Stomach (tissue), 9 donors: ENCODE results near the gene ARL6IP5. TPM values are rescaled to one million over a fixed set of nuclear protein-coding genes. Genes with fewer than 3 reads are reported as not detected.

Experiments used
- DNase-seq, 2 donors: peaks; one replicate each; pipeline versions ENCODE4 v3.0.0 to v3.0.0-alpha.2; 2013 to 2019
- H3K27ac ChIP-seq, 5 donors: fragments of 200-600 bp in 4 of 5; sonication (generic) in 4 of 5; one replicate each; pipeline ENCODE4 v1.5.1; 2013 to 2019; ENCODE audit warnings: mild to moderate bottlenecking in 1 of 5, moderate library complexity in 1 of 5
- H3K27me3 ChIP-seq, 3 donors: fragments of 200-600 bp; sonication (generic); one replicate each; pipeline ENCODE4 v1.5.1; 2017 to 2019; ENCODE audit warnings: mixed run types in 1 of 3
- H3K36me3 ChIP-seq, 4 donors: fragments of 200-600 bp; sonication (generic); 1 replicate in 3 of 4; 2 replicates in 1 of 4; pipeline ENCODE4 v1.5.1; 2016 to 2019
- H3K4me1 ChIP-seq, 4 donors: fragments of 200-600 bp; sonication (generic); one replicate each; pipeline ENCODE4 v1.5.1; 2016 to 2019
- H3K4me3 ChIP-seq, 4 donors: fragments of 200-600 bp; sonication (generic) in 3 of 4; one replicate each; pipeline ENCODE4 v1.5.1; 2016 to 2019; ENCODE audit warnings: mild to moderate bottlenecking in 1 of 4
- H3K9me3 ChIP-seq, 4 donors: fragments of 200-600 bp; sonication (generic); one replicate each; pipeline ENCODE4 v1.5.1; 2016 to 2019
- CTCF ChIP-seq, 7 experiments: fragments of 450-650 bp in 4 of 7; fragments of 200-600 bp in 3 of 7; sonication (generic) in 3 of 7; IDR thresholded peaks; one replicate each; pipeline ENCODE4 v1.5.1; 2016 to 2019; ENCODE audit warnings: antibody characterized with exemption in 7 of 7, control low read depth in 2 of 7, mild to moderate bottlenecking in 1 of 7
- EP300 ChIP-seq: sonication (generic); formaldehyde crosslinking; IDR thresholded peaks from one replicate; pipeline ENCODE4 v1.6.1; 2017; ENCODE audit warnings: antibody characterized with exemption
- POLR2A ChIP-seq, 4 donors: fragments of 450-650 bp; IDR thresholded peaks; one replicate each; pipeline ENCODE4 v1.6.1; 2016; ENCODE audit warnings: antibody characterized with exemption in 4 of 4, control low read depth in 2 of 4, mild to moderate bottlenecking in 1 of 4, moderate library complexity in 1 of 4
- POLR2AphosphoS5 ChIP-seq, 3 donors: sonication (generic); formaldehyde crosslinking; IDR thresholded peaks; one replicate each; pipeline ENCODE4 v1.6.1; 2016; ENCODE audit warnings: antibody characterized with exemption in 3 of 3
- WGBS, 5 donors: extraction: QIAGEN DNeasy Blood & Tissue Kit in 3 of 5; methylation state at CpG; one replicate each; pipeline versions ENCODE4 v1.1.5 to v1.1.7; 2013 to 2018; 5-methylcytosine and 5-hydroxymethylcytosine counted together
- intact Hi-C: fragments of 100-400 bp; cut with DNase I; formaldehyde crosslinking; loops from one replicate; pipeline ENCODE4 v1.15.1; 2023; ENCODE audit warnings: low total_unique reads
- polyA plus RNA-seq, 3 donors: library from polyadenylated mRNA; stranded (reverse); fragments of 200-250 nt; gene quantifications; one replicate each; pipeline ENCODE4 v1.2.3, GENCODE V29; 2013
- total RNA-seq, 5 donors: library from RNA; depleted of rRNA; stranded (reverse); fragments of >200 nt; gene quantifications; one replicate each; pipeline versions ENCODE4 v1.1.0 to v1.2.3, GENCODE V29; 2014 to 2016
- donor health status: healthy with polysubstance abuse.
- donor health status: Bipolar disorder and iron deficiency.
- donor health status: healthy.

Gene ARL6IP5
- total and polyA plus RNA-seq, 8 donors, result 13.4 to 74.2 (median 49.1) TPM

GRCh38 chr3:69118555-69118954 lies 33.8 kb downstream of the ARL6IP5 start:
- no peaks in the 10 kb centered on the region for H3K9me3 ChIP-seq
- intact Hi-C loops, result no loop called here
- DNase-seq, result no peak
- H3K27me3 ChIP-seq, result no peaks in the 10 kb centered on the region
- no peak overlapping the region for H3K4me3 ChIP-seq
- 97 to 98% (median 97%) methylated on average over 12 of the region's 12 CpGs for WGBS, 5 donors
- H3K36me3 ChIP-seq, result no peaks in the 10 kb centered on the region
- H3K4me1 ChIP-seq, result peaks cover 0 to 16% (median 8%) of the 10 kb centered on the region in 4 donors
- H3K27ac ChIP-seq, result no peak overlapping the region
- no peak for TF ChIP-seq EP300

- 90 to 95% (median 92%) methylated on average over 6 of the region's 6 CpGs for WGBS, 5 donors
- TF ChIP-seq EP300, result no peak
- no peak for TF ChIP-seq POLR2AphosphoS5 (IDR thresholded peaks at IDR 0.05)
- no peak overlapping the region for H3K27ac ChIP-seq
- H3K4me3 ChIP-seq, result no peak overlapping the region
- H3K36me3 ChIP-seq, result no peaks in the 10 kb centered on the region
- DNase-seq, result no peak
- intact Hi-C loops, result no loop called here
- peaks cover 0 to 16% (median 8%) of the 10 kb centered on the region in 4 donors for H3K4me1 ChIP-seq
- H3K9me3 ChIP-seq, result no peaks in the 10 kb centered on the region
- H3K27me3 ChIP-seq, result no peaks in the 10 kb centered on the region
These were observed 34.4 kb downstream of the ARL6IP5 start for GRCh38 chr3:69119138-69119537.

GRCh38 chr3:69119681-69120080 lies 34.9 kb downstream of the ARL6IP5 start:
- 91 to 99% (median 93%) methylated on average over 5 of the region's 5 CpGs for WGBS, 5 donors
- no peaks in the 10 kb centered on the region for H3K36me3 ChIP-seq
- intact Hi-C loops, result no loop called here
- H3K4me1 ChIP-seq, result peaks cover 0 to 16% (median 8%) of the 10 kb centered on the region in 4 donors
- no peak for TF ChIP-seq EP300
- no peak for TF ChIP-seq POLR2A (IDR thresholded peaks at IDR 0.05)
- TF ChIP-seq POLR2AphosphoS5 (IDR thresholded peaks at IDR 0.05), result no peak
- no peak for TF ChIP-seq CTCF (IDR thresholded peaks at IDR 0.05)
- no peaks in the 10 kb centered on the region for H3K9me3 ChIP-seq
- DNase-seq, result no peak
- H3K27me3 ChIP-seq, result no peaks in the 10 kb centered on the region
- no peak overlapping the region for H3K4me3 ChIP-seq
- no peak overlapping the region for H3K27ac ChIP-seq

GRCh38 chr3:69120879-69121464 lies 36.2 kb downstream of the ARL6IP5 start:
- no peak overlapping the region for H3K4me3 ChIP-seq

GRCh38 chr3:69121513-69121912 lies 36.8 kb downstream of the ARL6IP5 start:
- 82 to 92% (median 87%) methylated on average over 6 of the region's 6 CpGs for WGBS, 5 donors

More at GRCh38 chr3:69120879-69121464, 36.2 kb downstream of the ARL6IP5 start:
- no peaks in the 10 kb centered on the region for H3K27me3 ChIP-seq
- no peak overlapping the region for H3K27ac ChIP-seq
- intact Hi-C loops, result no loop called here
- WGBS, 5 donors, result 0 to 3% (median 0%) methylated on average over 1 of the region's 1 CpG
- H3K4me1 ChIP-seq, result peaks cover 0 to 16% (median 6%) of the 10 kb centered on the region in 4 donors
- TF ChIP-seq EP300 (no peak), POLR2AphosphoS5 (IDR thresholded peaks at IDR 0.05) (peak in 1 of 3 donors; percentile 30), CTCF (IDR thresholded peaks at IDR 0.05) (peak in 5 of 7 experiments; percentile 58 to 92 (median 90))
- no peaks in the 10 kb centered on the region for H3K36me3 ChIP-seq
- H3K9me3 ChIP-seq, result no peaks in the 10 kb centered on the region
- DNase-seq, result peak; percentile 81 to 91

More at GRCh38 chr3:69121513-69121912, 36.8 kb downstream of the ARL6IP5 start:
- Histone ChIP-seq H3K36me3 (no peaks in the 10 kb centered on the region), H3K4me3 (no peak overlapping the region), H3K27ac (peak overlapping the region in 3 of 5 donors; percentile 3 to 16 (median 5)), H3K9me3 (no peaks in the 10 kb centered on the region), H3K4me1 (peaks cover 0 to 11% (median 5%) of the 10 kb centered on the region in 4 donors), H3K27me3 (no peaks in the 10 kb centered on the region)
- DNase-seq, result no peak
- intact Hi-C loops, result no loop called here
- TF ChIP-seq POLR2A (IDR thresholded peaks at IDR 0.05) (no peak), EP300 (no peak), CTCF (IDR thresholded peaks at IDR 0.05) (no peak), POLR2AphosphoS5 (IDR thresholded peaks at IDR 0.05) (no peak)
